Activated effector memory CD4-positive, alpha-beta T cell treated with anti-CD3 and anti-CD28 coated beads, Interleukin-2, amount 50 U/mL, for 16 hours (primary cell): ENCODE results near the gene EVC2.
"Not testable (repeated sequence)": the region's sequence is repeated elsewhere in the genome, so short reads cannot be mapped to it uniquely, and the experiment has no call there.

Experiments
- DNase-seq: peaks from one replicate; pipeline ENCODE4 v3.0.0-alpha.2; 2020

EVC2 gene

DNA sequence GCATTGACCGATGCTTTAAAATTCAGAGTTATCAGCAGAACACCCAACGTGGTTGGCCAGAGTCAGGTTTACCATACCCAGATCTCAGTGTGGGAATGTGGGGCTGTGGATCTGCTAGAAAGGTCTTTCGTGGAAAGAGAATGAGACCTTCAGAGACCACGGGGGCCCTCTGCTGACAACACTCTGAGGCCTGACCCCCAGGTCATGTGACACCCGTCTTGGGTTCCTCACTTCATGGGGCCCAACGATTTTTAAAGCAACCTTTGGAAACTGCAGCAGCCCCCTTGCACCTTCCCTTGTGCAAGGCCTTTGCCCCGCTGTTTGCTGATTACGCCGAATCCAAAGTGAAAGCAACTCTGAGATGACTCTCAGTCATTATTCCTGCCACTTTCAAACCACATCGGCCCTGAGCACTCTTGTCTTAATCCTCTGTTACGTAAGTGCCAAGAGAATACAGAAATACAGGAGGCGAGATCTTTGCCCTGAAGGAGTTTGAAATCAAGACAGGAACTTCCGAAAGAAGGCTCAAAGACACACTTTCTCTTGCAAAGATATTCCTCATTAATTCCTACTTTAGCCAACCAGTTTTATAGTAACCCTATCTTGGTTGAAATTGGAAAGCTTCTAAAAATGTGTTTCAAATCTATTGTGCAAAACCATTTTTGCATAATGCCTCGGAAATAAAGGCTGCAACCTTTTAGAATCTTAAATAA lies 88.3 kb downstream of the EVC2 start:
- DNase-seq = no peak

DNA sequence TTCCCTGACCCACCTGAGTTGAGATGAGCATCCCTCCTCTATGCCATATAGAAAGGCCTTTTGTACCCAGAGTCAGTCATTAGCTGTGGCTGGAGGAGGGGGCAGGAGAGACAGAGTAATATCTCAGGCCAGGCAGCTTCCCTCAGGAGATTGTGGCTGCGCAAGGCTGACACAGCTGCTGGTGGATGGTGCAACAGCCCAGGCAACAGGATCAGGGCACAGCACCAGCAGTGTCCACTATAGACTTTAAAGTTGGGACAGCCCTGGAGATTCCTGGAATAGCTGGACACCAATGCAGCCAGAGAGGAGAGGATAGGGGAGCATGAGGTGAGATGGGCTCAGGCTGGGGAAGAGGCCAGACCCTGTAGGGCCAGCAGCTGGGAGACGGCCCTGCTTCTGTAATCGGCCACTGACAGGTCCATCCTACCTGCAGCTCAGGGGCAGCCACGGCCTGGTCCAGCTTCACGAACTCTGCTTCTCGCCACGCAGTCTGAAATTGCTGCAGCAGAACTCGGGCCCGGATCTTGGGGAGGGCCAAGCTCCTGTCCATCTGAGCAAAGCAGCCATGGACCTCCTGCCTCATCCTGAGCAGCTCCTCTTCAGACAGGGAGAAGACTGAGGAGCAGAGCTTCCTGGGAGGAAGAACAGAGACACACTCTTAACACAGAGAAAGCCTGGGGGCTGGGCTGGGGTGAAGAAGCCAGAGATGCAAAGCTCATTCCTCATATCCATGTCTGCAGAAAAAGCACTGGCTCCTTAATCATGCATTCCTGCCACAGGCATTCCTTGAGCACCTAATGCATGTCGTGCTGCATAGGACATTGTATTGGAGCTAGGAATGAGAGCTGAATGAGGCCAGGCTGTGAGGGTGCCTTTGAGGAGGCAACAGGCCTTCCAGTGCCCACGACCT lies 90.1 kb downstream of the EVC2 start:
- DNase-seq = no peak

DNA sequence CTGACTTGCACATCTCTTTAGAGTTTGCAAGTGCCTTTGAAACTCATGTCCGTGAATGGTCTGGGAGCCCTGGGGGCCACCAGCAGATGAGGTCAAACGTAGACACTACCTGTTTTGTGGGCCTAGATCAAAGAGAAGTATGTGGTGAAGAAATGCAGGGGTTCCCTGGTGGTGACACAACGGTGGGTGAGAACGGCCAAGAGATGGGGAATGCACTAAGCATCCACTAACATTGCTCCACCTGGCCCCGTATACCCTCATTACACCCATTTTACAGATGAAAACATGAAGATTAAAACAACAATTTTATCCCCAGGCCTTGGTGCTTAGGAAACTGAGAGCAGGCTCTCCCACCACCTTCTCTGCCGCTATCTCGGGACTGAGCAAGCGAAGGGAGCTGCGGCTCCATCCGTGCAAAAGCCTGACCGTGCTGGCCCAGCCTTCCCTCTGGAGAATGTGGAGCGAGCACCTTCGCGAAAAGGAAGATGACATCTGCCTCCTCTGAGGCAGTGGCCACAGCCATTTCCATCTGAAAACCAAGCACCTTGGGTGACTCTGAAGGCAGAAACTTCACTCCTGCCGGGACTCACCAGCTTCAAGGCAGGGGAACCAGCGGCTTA lies 91.9 kb downstream of the EVC2 start:
- DNase-seq = no peak

GRCh38 chr4:5615496-5616075 lies 92.8 kb downstream of the EVC2 start:
- DNase-seq = no peak

GRCh38 chr4:5611750-5612149 lies 96.6 kb downstream of the EVC2 start:
- no peak for DNase-seq

- DNase-seq = no peak
Observed at GRCh38 chr4:5609306-5610007, 98.9 kb downstream of the EVC2 start.

DNA sequence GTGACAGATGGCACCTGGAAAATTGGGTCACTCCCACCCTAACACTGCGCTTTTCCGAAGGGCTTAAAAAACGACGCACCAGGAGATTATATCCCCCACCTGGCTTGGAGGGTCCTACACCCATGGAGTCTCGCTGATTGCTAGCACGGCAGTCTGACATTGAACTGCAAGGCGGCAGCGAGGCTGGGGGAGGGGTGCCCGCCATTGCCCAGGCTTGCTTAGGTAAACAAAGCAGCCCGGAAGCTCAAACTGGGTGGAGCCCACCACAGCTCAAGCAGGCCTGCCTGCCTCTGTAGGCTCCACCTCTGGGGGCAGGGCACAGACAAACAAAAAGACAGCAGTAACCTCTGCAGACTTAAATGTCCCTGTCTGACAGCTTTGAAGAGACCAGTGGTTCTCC lies 114.5 kb downstream of the EVC2 start:
- not testable (repeated sequence) for DNase-seq

DNA sequence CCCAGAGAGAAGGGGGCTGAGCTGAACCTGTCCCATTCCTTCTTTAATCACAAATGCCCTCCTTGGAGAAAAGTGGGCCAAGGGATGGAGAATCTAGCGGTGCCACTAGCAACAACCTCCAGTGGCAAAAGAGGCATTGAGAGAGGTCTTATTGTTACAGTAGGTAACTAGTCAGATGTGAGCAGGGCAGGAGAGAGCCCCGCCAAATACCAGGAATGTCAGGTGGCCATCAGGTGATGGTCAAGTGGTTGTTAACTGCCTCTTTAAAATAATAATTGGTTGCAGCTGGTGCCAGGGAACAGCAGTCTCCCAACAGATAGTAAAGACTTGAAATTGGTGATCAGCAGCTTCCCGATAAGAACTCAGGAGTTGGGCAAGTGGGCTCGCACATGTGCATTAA lies 116.1 kb downstream of the EVC2 start:
- no peak for DNase-seq

GRCh38 chr4:5589495-5589894 lies 118.9 kb downstream of the EVC2 start:
- DNase-seq = no peak

DNA sequence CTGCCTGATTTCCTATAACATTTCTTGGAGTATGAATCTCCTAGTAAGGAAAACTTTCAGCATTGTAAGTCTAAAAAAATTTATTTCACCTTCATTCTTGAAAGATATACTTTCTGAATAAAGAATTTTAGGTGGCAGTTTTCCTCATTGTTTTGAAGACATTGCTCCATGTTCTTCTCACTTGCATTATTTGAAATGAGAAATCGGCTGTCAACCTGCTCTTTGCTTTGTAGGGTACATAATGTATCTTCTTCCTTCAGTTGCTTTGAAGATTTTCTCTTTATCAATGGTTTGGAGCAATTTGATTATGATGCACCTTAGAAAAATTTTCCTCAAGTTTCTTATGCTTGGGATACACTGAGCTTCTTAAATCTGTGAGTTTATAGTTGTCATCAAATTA lies 120.3 kb downstream of the EVC2 start:
- DNase-seq = no peak

DNA sequence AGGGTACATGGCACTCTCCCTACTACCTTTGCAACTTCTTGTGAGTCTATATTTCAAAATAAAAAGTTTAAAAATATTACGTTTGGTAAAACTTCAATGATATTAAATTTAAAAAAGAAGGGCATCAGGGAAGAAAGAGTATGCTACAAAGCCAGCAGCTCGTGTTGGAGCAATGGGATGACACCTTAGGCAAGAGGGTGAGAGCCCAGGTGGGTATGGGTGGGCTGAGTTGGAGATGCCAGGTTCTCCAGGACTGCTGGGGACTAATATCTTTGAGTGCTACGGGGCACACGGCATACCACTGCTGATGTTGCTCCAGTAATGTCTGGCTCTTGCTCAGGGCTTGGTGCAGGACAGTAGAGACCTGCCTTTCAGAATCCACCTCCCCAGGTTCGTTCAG lies 132.4 kb downstream of the EVC2 start:
- DNase-seq = no peak

GRCh38 chr4:5574386-5574785 lies 134.0 kb downstream of the EVC2 start:
- no peak for DNase-seq

GRCh38 chr4:5573965-5574364 lies 134.4 kb downstream of the EVC2 start:
- DNase-seq = no peak

DNA sequence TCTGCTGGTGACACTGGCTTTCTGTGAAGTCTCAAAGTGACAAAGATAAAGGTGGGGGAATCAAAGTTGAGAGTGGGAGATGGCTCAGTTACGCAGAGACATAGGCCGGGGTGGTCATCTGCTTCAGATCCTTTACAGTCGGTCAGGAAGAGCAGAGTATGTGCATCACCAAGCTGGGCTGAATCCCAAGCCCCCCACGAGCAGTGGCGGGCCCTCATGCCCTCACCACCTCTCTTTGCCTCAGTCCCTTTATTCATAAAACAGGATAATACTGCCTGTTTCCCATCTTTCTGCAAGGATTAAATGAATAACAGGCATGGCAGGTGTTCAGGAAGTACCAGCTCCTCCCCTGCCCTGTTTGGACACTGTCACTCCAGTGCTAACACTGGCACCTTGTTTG lies 135.6 kb downstream of the EVC2 start:
- DNase-seq = no peak

- DNase-seq = no peak
Observed at GRCh38 chr4:5572114-5572513, 136.2 kb downstream of the EVC2 start.

DNA sequence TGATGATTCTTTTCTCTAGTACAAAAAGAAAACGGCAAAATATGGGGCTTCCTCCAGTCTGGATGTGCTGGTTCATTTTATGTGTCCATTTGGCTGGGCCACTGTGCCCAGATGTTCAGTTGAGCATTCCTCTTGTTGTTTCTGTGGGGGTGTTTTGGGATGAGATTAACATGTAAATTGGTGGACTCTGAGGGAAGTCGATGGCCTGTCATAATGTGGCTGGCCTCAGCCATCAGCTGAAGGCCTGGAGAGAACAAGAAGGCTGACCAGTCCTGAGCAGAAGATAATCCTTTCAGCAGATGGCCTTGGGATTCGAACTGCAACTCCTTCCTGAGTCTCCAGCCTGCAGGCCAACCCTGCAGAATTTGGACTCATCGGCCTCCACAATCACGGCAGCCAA lies 136.7 kb downstream of the EVC2 start:
- DNase-seq = no peak

DNA sequence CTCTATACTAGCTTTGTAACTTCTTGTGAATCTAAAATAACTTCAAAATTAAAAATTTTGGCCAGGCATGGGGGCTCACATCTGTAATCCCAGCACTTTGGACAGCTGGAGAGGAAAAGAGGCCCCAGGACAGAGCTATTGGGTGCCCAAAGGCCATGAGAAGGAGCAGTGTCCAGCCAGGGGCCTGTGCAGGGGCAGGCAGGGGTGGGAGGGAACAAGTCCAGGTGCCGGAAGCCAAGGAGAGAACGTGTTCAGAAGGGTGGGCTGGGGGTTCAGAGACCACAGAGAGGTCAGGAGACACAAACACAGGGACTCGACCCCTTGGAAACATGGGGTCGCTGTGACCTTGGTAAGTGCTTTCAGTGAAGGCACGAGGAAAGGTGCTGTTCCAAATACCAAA lies 138.9 kb downstream of the EVC2 start:
- no peak for DNase-seq

DNA sequence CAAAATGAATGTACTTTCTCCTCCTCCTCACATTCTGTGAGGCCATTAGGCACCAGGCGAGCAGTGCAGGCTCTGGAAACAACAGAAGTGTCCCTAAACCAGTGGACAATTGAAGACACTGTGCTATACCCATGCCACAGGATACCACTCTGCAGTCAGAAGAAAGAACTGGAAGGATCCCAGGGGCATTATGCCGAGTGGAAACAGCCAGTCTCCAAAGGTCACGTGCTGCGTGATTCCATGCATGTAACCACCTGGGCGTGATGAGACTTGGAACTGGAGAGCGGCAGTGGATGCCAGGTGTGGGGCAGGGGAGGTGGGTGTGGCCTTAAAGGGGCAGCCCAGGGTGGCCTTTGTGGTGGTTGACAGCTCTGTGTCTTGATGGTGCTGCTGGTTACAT lies 139.4 kb downstream of the EVC2 start:
- DNase-seq = no peak

DNA sequence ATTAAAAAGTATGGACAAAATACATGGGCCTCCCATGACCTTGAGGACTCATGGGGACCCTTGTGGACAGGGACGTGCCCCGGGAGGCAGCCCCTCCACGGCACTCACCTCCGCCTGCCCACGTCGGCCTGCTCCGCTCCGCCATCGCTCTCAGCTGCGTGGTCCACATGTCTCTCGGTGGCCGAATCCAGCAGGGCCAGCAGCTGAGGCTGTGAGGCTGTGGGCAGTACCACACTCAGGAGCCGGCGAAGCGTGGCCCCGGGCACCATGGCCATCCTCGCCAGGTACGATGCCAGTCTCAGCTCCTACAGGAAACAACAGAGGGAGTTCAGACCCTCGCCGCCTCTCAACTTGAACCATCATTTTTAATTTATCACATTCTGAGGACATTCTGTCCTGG lies 140.0 kb downstream of the EVC2 start:
- DNase-seq = no peak

DNA sequence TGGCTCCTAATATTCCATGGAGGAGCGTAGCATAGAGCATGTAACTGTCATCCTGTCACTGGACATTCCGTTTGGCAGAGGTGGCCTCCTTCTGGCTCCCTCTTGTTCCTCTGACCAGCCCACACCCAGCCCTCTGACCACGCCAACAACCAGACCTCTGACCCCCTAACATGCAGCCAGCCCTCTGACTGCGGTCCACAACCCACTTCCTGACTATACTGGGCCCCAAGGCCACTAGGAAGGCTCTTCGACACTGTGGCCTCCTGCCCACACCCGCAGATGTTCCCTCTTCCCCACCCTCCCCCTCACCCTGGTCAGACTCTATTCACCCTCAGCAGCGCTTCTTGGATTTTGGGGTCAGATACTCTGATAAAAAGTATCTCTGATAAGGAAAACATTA lies 141.4 kb downstream of the EVC2 start:
- no peak for DNase-seq

- DNase-seq = no peak
Observed at GRCh38 chr4:5566526-5566925, 141.8 kb downstream of the EVC2 start.

DNA sequence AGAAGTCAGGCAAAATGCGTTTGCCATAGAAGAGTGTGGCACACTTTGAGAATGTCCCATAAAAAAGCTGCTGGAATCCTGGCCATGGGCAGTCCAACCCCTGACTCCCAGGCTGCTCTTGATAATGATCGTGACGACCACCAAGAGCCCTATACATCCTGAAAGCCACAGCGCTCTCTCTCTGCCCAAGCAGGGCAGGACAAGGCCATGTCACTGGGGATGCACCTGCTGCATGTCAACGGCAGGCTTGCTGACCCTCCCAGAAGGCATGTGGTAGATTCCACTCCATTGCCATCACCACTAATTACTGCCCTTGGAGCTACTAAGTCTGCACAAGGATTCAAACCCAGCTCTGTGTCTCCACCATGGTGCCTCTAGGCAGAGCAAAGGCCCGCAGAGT lies 144.5 kb downstream of the EVC2 start:
- no peak for DNase-seq

DNA sequence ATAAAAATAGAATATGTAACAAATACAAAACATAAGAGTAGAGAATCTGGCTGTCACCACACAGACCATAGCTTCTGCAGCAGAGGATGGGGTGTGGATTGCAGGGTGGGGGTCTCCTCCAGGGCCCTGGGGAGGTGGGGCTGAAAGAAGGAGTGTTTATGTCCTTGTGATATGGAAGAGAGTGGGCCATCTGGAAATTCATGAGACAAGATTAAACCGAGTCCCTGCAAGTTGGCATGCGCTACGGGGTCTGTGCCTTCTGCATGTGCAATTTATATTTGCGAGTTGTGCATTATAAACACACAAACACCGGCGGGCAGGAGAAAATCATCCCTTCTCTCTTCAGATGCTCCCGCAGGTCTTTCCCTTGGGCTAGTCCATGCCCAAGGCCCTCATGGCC lies 145.9 kb downstream of the EVC2 start:
- DNase-seq = no peak
